Stimulated activated CD4-positive, alpha-beta T cell treated with anti-CD3 and anti-CD28 coated beads, Interleukin-2, amount 100 ng/mL, for 24 hours (primary cell): Measurements from ENCODE around the gene ZNF335.

Experiments used
- DNase-seq, 2 donors: peaks; one replicate each; pipeline ENCODE4 v3.0.0-alpha.2; 2020

Gene ZNF335

DNA sequence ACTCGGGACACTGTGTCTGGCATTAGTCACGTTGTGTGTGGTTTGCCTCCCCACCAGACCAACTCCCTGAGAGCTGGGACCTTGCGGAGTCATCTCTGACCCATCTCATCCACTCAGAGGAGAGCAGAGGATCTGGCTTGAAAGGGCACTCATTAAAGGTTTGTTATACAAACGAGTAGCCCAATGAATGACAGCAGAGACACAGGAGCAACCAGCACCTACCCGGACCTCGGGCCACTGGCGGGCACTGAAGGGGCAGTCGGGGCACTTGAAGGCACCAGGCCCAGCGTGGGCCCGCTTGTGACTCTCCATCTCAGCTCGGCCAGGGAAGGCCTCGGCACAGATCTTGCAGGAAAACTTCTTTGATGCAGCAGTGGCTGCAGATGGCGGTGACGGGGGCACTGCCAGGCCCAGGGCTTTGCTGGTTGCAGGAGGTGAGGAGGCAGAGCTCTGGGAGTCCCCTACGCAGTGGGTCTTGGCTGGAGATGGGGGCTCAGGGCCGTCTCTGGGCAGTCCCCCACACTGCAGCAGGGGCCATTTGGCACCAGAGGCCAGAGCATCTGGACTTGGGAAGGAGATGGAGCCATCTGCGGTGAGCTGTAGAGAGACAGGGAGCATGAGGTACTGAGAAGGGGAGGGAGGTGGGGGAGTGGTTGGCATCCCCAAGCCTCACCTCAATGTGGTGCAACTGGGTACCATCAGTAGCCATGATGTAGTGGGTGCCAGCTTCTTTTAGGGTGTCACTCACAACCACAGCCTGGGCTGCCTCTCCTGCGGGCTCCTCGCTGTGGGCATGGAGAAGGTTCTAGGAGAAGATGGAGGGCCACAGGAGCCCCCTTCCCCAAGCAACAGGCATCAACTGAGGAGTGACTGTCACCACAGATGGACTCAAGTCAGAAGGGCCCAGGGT is 19.8 kb downstream of the ZNF335 start:
- no peak for DNase-seq

DNA sequence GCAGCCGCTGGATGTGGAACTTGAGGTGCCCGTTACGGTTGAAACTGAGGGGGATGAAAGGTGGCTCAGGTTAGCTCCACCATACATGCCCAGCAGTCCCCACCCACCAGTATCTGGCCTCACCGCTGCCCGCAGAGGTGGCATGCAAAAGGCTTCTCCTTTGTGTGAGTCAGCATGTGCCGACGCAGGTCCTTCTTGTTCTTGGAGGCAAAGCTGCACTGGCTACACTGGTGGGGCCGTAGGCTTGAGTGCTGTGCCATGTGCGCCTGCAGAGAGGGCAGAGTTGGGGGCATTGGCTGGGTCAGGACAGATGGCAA is 21.7 kb downstream of the ZNF335 start:
- no peak for DNase-seq

DNA sequence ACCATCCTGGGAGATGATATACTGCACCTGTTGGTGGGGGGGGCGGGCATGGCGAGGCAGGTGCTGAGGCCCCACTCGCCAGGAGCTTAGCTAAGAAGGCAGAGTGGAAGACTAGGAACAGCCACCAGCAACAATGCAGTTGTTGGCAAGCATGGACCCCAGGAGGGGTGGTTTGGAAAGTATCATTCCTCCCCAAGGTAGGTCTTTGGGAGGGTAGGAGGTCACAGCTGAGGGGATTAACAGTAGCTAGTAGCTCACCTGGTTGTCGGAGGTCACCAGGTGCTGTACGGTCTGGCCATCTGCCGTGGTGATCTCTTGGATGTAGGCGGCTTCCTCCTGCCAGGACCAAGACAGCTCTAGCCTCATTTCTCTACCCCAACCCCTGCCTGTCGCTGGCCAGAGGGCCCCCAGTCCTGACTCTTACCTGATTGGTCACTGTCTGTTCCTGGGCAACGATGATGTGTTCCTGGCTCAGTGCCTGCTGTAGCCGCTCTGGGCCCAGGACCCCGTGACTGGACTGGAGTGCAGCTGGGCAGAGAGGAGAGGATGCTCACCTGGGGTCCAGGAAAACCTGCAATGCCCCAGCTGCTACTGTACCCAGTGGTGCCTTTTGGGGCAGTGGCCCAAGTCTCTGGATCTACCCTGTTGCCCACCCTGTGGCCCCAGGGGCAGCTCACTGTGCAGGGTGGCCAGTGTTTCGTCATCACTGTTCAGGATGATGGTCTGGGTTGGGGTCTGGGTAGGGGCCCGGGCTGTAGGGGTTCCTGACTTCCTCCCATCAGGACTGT is 22.3 kb downstream of the ZNF335 start:
- no peak for DNase-seq

GRCh38 chr20:45948742-45949541 is 23.1 kb downstream of the ZNF335 start:
- DNase-seq: no peak

- no peak for DNase-seq
Observed at GRCh38 chr20:45948261-45948733, 23.7 kb downstream of the ZNF335 start.

DNA sequence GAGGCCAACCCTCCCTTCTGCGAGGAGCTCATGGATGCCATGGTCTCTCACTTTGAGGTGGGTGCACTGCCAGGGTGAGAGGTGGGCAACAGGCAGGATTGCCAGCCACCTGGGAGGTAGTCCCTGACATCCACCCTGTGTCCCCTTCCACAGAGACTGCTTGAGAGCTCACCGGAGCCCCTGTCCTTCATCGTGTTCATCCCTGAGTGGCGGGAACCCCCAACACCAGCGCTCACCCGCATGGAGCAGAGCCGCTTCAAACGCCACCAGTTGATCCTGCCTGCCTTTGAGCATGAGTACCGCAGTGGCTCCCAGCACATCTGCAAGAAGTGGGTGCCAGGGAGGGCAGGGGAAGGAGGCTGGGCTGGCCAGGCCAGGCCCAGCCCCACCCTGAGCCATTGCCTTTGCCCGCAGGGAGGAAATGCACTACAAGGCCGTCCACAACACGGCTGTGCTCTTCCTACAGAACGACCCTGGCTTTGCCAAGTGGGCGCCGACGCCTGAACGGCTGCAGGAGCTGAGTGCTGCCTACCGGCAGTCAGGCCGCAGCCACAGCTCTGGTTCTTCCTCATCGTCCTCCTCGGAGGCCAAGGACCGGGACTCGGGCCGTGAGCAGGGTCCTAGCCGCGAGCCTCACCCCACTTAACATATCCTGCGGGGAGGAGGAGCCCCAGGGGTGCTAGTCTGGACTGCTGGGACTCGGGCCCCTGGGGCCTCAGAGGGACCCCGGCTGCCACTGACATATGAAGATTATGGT is 24.7 kb downstream of the ZNF335 start:
- no peak for DNase-seq

- DNase-seq: peak in 1 of 2 donors; percentile 37
Observed at GRCh38 chr20:45946149-45946970, 25.6 kb downstream of the ZNF335 start.

DNA sequence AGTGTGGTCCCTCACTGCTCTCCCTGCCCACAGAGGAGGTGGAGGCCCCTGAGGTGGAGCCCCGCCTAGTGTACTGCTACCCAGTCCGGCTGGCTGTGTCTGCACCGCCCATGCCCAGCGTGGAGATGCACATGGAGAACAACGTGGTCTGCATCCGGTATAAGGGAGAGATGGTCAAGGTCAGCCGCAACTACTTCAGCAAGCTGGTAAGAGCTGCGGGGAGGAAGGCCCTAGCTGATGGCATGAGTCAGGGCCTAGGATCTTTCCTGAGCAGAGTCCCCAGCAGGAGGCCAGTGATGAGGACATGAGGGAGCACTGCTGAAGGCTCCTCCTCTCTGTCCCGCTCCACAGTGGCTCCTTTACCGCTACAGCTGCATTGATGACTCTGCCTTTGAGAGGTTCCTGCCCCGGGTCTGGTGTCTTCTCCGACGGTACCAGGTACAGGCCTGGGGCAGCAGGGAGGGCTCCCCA is 26.3 kb downstream of the ZNF335 start:
- DNase-seq: no peak

DNA sequence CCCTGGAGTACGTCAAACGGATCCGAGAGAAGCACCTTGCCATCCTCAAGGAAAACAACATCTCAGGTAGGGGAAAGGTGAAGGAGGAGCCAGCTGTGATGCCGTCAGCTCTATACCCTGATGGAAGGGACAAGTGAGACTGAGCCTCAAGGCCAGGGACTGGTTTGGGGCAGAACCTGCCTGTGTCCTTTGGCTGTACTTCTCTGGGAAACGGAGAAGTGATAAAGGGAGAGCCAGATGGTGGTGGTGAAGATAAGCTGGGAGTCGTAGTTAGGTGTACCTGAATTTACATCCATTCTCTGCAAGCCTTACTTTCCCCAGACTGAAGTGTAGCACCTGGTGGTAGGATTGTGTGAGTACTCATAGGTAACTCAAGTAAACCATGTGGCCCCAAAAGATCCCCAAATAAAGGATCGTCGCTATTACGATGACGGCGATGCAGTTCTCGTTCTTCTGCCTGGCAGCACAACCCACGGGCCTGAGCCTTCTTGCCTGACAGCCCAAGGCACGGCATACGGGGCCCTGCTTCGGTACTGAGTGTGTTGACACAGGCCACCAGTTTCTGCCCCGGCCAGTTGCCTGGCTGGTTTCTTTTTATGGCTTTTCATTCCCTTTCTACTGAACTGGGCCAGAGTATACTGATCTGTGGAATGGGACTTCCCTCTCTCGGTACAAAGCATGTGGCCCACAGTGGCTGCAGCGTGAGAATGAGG is 26.9 kb downstream of the ZNF335 start:
- DNase-seq: no peak

DNA sequence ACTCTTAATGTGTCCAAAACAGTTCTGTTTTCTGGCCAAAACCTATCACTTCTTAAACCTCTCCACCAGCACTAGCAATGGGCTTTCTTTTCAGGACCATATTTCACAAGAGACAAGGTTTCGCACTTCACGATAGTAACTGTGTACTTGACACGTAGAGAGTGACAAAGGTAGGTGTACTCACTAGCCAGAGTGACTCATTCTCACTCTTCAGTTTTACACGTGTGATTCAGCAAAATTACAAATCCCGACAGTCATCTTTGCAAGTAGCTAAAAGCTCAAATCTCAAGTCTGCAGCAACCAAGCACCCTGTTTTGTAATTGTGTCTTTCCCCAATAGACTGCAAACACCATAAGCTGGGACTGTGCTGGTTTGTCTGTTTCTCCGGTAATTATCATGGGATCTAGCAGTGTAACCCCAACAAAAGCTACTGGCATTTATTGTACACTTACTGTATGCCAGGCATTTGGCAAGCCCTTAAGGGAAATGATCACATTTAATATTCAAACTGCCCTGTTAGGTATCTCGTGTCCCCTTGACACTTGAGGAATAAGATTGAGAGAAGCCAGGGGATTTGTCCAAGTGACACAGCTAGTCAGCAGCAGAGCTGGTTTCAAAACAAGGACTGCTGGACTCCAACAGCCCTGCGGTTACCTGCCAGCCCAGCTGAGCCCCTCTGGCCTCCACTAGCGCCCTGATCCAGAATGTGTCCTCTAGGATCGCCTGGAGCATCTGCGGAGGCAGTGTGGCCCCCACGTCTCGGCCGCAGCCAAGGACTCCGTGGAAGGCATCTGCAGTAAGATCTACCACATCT is 27.6 kb downstream of the ZNF335 start:
- DNase-seq: no peak

- DNase-seq: no peak
Observed at GRCh38 chr20:45943613-45944012, 28.4 kb downstream of the ZNF335 start.

DNA sequence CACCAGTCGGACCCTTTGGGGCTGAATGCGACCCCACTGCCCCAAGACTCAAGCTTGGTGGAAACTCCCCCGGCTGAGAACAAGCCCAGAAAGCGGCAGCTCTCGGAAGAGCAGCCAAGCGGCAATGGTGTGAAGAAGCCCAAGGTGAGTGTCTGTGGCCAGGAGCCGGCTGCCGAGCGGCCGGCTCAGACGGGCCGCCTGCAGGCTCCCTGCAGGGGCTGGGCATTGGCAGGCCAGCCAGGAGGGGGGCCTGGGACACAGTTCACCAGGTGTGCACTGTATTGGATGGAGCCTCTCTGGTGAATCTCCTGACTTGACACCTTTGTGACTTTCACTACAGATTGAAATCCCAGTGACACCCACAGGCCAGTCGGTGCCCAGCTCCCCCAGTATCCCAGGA is 31.5 kb downstream of the ZNF335 start:
- DNase-seq: no peak

DNA sequence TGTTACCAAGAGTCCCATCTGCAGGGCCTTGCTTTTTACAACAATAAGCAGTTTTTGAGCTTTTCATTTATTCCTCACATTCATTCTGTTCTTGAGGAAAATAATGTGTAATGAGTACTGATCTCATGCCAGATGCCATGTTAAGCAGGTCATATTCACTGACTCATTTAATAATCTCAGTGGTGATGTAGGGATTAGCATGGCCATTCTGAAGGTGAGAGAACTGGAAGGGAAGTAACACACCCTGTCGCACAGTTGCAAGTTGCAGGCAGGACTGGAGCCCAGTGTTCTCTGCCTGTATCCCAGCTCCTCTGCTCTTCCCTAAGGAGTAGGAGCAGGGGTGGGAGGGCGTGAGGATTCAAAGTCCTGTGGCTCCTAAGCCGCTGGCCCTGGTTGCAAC is 31.9 kb downstream of the ZNF335 start:
- no peak for DNase-seq

DNA sequence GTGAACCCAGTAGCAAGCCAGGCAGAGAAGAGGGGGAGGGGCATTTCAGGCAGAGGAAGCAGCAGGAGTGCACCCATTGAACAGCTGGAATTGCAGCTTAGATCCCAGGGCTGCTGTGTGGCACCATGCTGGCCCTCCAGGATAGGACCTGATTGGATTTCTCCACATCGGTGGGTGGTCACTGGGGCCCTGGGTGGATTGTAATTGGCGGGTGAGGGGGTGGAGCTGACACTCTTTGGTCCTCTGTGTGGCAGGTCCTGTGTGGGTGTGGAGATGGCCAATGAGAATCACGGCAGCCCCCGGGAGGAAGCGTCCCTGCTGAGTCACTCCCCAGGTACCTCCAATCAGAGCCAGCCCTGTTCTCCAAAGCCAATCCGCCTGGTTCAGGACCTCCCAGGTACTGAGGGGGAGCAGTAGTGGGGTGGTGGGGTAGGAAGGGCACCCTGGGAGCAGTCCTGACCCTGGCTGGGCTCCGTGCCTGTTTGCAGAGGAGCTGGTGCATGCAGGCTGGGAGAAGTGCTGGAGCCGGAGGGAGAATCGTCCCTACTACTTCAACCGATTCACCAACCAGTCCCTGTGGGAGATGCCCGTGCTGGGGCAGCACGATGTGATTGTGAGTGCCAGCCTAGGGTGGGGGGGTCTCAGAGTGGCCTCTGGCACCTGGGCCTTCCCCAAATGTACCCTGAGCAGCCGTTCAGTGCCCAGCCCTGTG is 33.1 kb downstream of the ZNF335 start:
- no peak for DNase-seq

- DNase-seq: no peak
Observed at GRCh38 chr20:45937765-45938164, 34.2 kb downstream of the ZNF335 start.

GRCh38 chr20:45935416-45936046 is 36.5 kb downstream of the ZNF335 start:
- DNase-seq: no peak

GRCh38 chr20:45934586-45935415 is 37.2 kb downstream of the ZNF335 start, which contains the start of gene PCIF1:
PCIF1 (plus strand) TSS chr20:45934683; CDS start chr20:45939000, 4,317 bp downstream.
- peak; percentile 98 for DNase-seq
